GM12892 (cell line): ENCODE data around the gene NELL2.

Experiments
- POLR2A ChIP-seq: IDR thresholded peaks from 2 replicates; pipeline ENCODE4 v1.6.1; 2011; ENCODE audit warnings: low read depth, low read length, control low read depth
- POLR2AphosphoS5 ChIP-seq: IDR thresholded peaks from 2 replicates; pipeline ENCODE4 v1.6.1; 2011; ENCODE audit warnings: low read depth, low read length, control low read depth

GRCh38 chr12:44500423-44500822 lies 375.7 kb downstream of the NELL2 start:
- TF ChIP-seq POLR2AphosphoS5 (no peak), POLR2A (no peak)
